Neural cell (in vitro differentiated cells): Measurements from ENCODE around the gene ATRAID. TPM values are rescaled to one million over a fixed set of nuclear protein-coding genes. Genes with fewer than 3 reads are reported as not detected.
"Not testable (repeated sequence)": the region's sequence is repeated elsewhere in the genome, so short reads cannot be mapped to it uniquely, and the experiment has no call there.

Experiments
- H2AFZ ChIP-seq: fragments of 200-600, 300-800 bp; sonication (generic), shearing (Covaris generic); 2 replicates; pipeline ENCODE4 v1.6.0; 2014; ENCODE audit warnings: low read depth, mild to moderate bottlenecking, antibody characterized with exemption, low read length, moderate library complexity
- H3F3A ChIP-seq: fragments of 200-600 bp; shearing (Covaris generic); 2 replicates; pipeline ENCODE4 v1.6.1; 2016; ENCODE audit warnings: mild to moderate bottlenecking, moderate library complexity, mixed read lengths, antibody characterized with exemption, low read length; ENCODE audit not compliant: insufficient read depth, poor library complexity, severe bottlenecking
- H3K27ac ChIP-seq: fragments of 200-600, 300-800 bp; sonication (generic), shearing (Covaris generic); 2 replicates; pipeline ENCODE4 v1.5.1; 2014; ENCODE audit warnings: mild to moderate bottlenecking, low read length, moderate library complexity
- H3K27me3 ChIP-seq: fragments of 300-800, 200-600 bp; sonication (generic), shearing (Covaris generic); 2 replicates; pipeline ENCODE4 v1.6.0; 2014; ENCODE audit warnings: mild to moderate bottlenecking, low read depth, low read length, moderate library complexity; ENCODE audit not compliant: insufficient read depth
- H3K36me3 ChIP-seq: fragments of 300-800, 200-600 bp; sonication (generic), shearing (Covaris generic); 2 replicates; pipeline ENCODE4 v1.5.1; 2014; ENCODE audit warnings: mild to moderate bottlenecking, antibody characterized with exemption, low read length, moderate library complexity; ENCODE audit not compliant: insufficient read depth
- H3K4me2 ChIP-seq: fragments of 300-800, 200-600 bp; sonication (generic), shearing (Covaris generic); 2 replicates; pipeline ENCODE4 v1.6.0; 2014; ENCODE audit warnings: mild to moderate bottlenecking, low read length
- H3K4me3 ChIP-seq: fragments of 300-800, 200-600 bp; sonication (generic), shearing (Covaris generic); 2 replicates; pipeline ENCODE4 v1.5.1; 2014; ENCODE audit warnings: mild to moderate bottlenecking, low read length, moderate library complexity
- H3K79me2 ChIP-seq: fragments of 200-600 bp; shearing (Covaris generic); replicated peaks from 2 replicates; pipeline ENCODE4 v1.6.0; 2014; ENCODE audit warnings: mild to moderate bottlenecking, low read length, moderate library complexity; ENCODE audit not compliant: insufficient read depth
- H3K9ac ChIP-seq: fragments of 300-800, 200-600 bp; sonication (generic), shearing (Covaris generic); 2 replicates; pipeline ENCODE4 v1.6.1; 2016; ENCODE audit warnings: mild to moderate bottlenecking, low read length, mixed read lengths
- H3K9me2 ChIP-seq: fragments of 200-600 bp; shearing (Covaris generic); 2 replicates; pipeline ENCODE4 v1.6.1; 2016; ENCODE audit warnings: mild to moderate bottlenecking, low read length, mixed read lengths; ENCODE audit not compliant: insufficient read depth
- H3K9me3 ChIP-seq: fragments of 200-600, 300-800 bp; sonication (generic), shearing (Covaris generic); 2 replicates; pipeline ENCODE4 v1.6.1; 2016; ENCODE audit warnings: mild to moderate bottlenecking, mixed run types, low read length, moderate library complexity, mixed read lengths
- H4K20me1 ChIP-seq: fragments of 200-600 bp; shearing (Covaris generic); 2 replicates; pipeline ENCODE4 v1.6.1; 2016; ENCODE audit warnings: mild to moderate bottlenecking, mixed run types; ENCODE audit not compliant: insufficient read depth
- CTCF ChIP-seq: fragments of 450-650 bp; IDR thresholded peaks from 2 replicates; pipeline ENCODE4 v1.5.1; 2014; ENCODE audit warnings: antibody characterized with exemption, mild to moderate bottlenecking, moderate library complexity; ENCODE audit not compliant: poor library complexity, severe bottlenecking
- EP300 ChIP-seq: fragments of 450-650 bp; conservative IDR thresholded peaks from 2 replicates; pipeline ENCODE4 v1.6.1; 2014; ENCODE audit warnings: antibody characterized with exemption, mild to moderate bottlenecking, moderate library complexity; ENCODE audit not compliant: poor library complexity, severe bottlenecking
- EZH2 ChIP-seq: fragments of 200-600, 300-800 bp; shearing (Covaris generic), sonication (generic); IDR thresholded peaks from 2 replicates; pipeline ENCODE4 v1.6.1; 2014; ENCODE audit warnings: antibody characterized with exemption, low read length, borderline replicate concordance, mild to moderate bottlenecking; ENCODE audit not compliant: insufficient read depth, poor library complexity, severe bottlenecking
- MXI1 ChIP-seq: fragments of 450-650 bp; conservative IDR thresholded peaks from 2 replicates; pipeline ENCODE4 v1.6.1; 2014; ENCODE audit warnings: antibody characterized with exemption, mild to moderate bottlenecking; ENCODE audit not compliant: poor library complexity, severe bottlenecking
- POLR2AphosphoS5 ChIP-seq: IDR thresholded peaks from 2 replicates; pipeline ENCODE4 v1.6.1; 2012
- RAD21 ChIP-seq: fragments of 450-650 bp; conservative IDR thresholded peaks from 2 replicates; pipeline ENCODE4 v1.6.1; 2014; ENCODE audit warnings: antibody characterized with exemption, mild to moderate bottlenecking, moderate library complexity
- REST ChIP-seq: IDR thresholded peaks from 2 replicates; pipeline ENCODE4 v1.6.1; 2012; ENCODE audit warnings: borderline replicate concordance
- SMC3 ChIP-seq: fragments of 450-650 bp; conservative IDR thresholded peaks from 2 replicates; pipeline ENCODE4 v1.6.1; 2014; ENCODE audit warnings: antibody characterized with exemption, mild to moderate bottlenecking, moderate library complexity; ENCODE audit not compliant: poor library complexity
- TAF1 ChIP-seq: IDR thresholded peaks from 2 replicates; pipeline ENCODE4 v1.6.1; 2012; ENCODE audit warnings: low read depth
- polyA plus RNA-seq: library from polyadenylated mRNA; depleted of rRNA; stranded (reverse); fragments of >200 nt; gene quantifications from 2 replicates; pipeline ENCODE4 v1.2.3, GENCODE V29; 2014

Gene ATRAID
- polyA plus RNA-seq, 1 donor from 2014 or later, result 94.3 TPM

GRCh38 chr2:27175330-27175729 is 36.5 kb upstream of the ATRAID start:
- Histone ChIP-seq H3K27me3 (no peaks in the 10 kb centered on the region), H3K4me2 (no peak overlapping the region), H3F3A (no peaks in the 10 kb centered on the region), H3K9ac (no peak overlapping the region), H2AFZ (no peak overlapping the region), H3K36me3 (no peaks in the 10 kb centered on the region), H3K4me3 (no peak overlapping the region), H3K27ac (no peak overlapping the region), H3K9me2 (no peaks in the 10 kb centered on the region), H4K20me1 (no peaks in the 10 kb centered on the region), H3K79me2 (no peaks in the 10 kb centered on the region), H3K9me3 (no peaks in the 10 kb centered on the region)
- TF ChIP-seq RAD21 (no peak), CTCF (no peak), MXI1 (no peak), SMC3 (no peak), TAF1 (no peak), REST (no peak), EZH2 (no peak), EP300 (no peak), POLR2AphosphoS5 (no peak)

GRCh38 chr2:27175781-27176180 is 36.1 kb upstream of the ATRAID start:
- H3F3A ChIP-seq, H3K9me2 ChIP-seq, H3K36me3 ChIP-seq, H3K79me2 ChIP-seq, H4K20me1 ChIP-seq, H3K4me3 ChIP-seq, H3K9me3 ChIP-seq, H3K27ac ChIP-seq, H3K9ac ChIP-seq, H3K27me3 ChIP-seq, H2AFZ ChIP-seq, H3K4me2 ChIP-seq: not testable (repeated sequence)
